T-cell (primary cell): ENCODE measurements around the gene COL6A5. TPM values are rescaled to one million over a fixed set of nuclear protein-coding genes. Genes with fewer than 3 reads are reported as not detected.

Source experiments
- ATAC-seq, 4 experiments: fragments of 200-7000 bp in 3 of 4; fragments of 150-1000 bp in 1 of 4; cut with Tn5 transposase; replicated peaks in 1 of 4; 1 replicate in 3 of 4; 2 replicates in 1 of 4; pipeline ENCODE4 v1.10.0; 2021; ENCODE audit warnings: moderate library complexity in 3 of 4, mild to moderate bottlenecking in 2 of 4, moderate number of reproducible peaks in 1 of 4
- CTCF ChIA-PET, 2 donors: fragments of 300-600 bp; sonication (Branson Sonifier 250); formaldehyde crosslinking; loops; one replicate each; lab custom pipeline; 2022; ENCODE audit warnings: antibody characterized with exemption in 2 of 2; lab: Charles Lee
- POLR2A ChIA-PET, 2 donors: fragments of 300-600 bp; sonication (Branson Sonifier 250); formaldehyde crosslinking; loops; one replicate each; lab custom pipeline; 2022; ENCODE audit warnings: antibody characterized with exemption in 2 of 2; lab: Charles Lee
- DNase-seq, 35 experiments: peaks; one replicate each; pipeline versions ENCODE4 v3.0.0 to v3.0.0-alpha.2; 2013 to 2023
- H3K27ac ChIP-seq: one replicate; pipeline ENCODE4 v1.5.1; 2013; ENCODE audit warnings: low read length
- H3K27me3 ChIP-seq, 2 experiments: replicated peaks in 1 of 2; 1 replicate in 1 of 2; 2 replicates in 1 of 2; pipeline versions ENCODE4 v1.6.1 to v1.7.0; 2013; ENCODE audit warnings: low read length in 1 of 2, mixed read lengths in 1 of 2; ENCODE audit not compliant: control insufficient read depth in 2 of 2, insufficient read depth in 2 of 2; ENCODE audit errors: extremely low read depth in 1 of 2
- H3K36me3 ChIP-seq, 2 donors: 1 replicate in 1 of 2; 2 replicates in 1 of 2; pipeline versions ENCODE4 v1.6.1 to v1.7.0; 2013; ENCODE audit warnings: low read length in 1 of 2; ENCODE audit not compliant: control insufficient read depth in 2 of 2, insufficient read depth in 1 of 2; ENCODE audit errors: extremely low read depth in 1 of 2
- H3K4me1 ChIP-seq, 2 experiments: 1 replicate in 1 of 2; 2 replicates in 1 of 2; pipeline versions ENCODE4 v1.6.1 to v1.7.0; 2013; ENCODE audit warnings: low read length in 2 of 2, mixed read lengths in 1 of 2; ENCODE audit not compliant: insufficient read depth in 2 of 2, control insufficient read depth in 1 of 2; ENCODE audit errors: extremely low read depth in 1 of 2
- H3K4me3 ChIP-seq, 2 donors: 1 replicate in 1 of 2; 2 replicates in 1 of 2; pipeline versions ENCODE4 v1.5.1 to v1.7.0; 2013; ENCODE audit warnings: mild to moderate bottlenecking in 2 of 2, low read length in 1 of 2, moderate library complexity in 1 of 2; ENCODE audit not compliant: control insufficient read depth in 1 of 2; ENCODE audit errors: extremely low read depth in 1 of 2
- H3K9me3 ChIP-seq: 2 replicates; pipeline ENCODE4 v1.7.0; 2013
- H3K27ac Mint-ChIP-seq, 2 donors: one replicate each; pipeline ENCODE4 v1.8.0; 2020 to 2021; ENCODE audit warnings: mild to moderate bottlenecking in 2 of 2, mixed read lengths in 2 of 2
- H3K27me3 Mint-ChIP-seq, 2 donors: one replicate each; pipeline ENCODE4 v1.8.0; 2021 to 2022; ENCODE audit warnings: mixed read lengths in 2 of 2
- H3K36me3 Mint-ChIP-seq: one replicate; pipeline ENCODE4 v1.8.0; 2021; ENCODE audit warnings: mixed read lengths
- H3K4me1 Mint-ChIP-seq, 3 donors: one replicate each; pipeline ENCODE4 v1.8.0; 2020 to 2022; ENCODE audit warnings: mixed read lengths in 3 of 3, mild to moderate bottlenecking in 1 of 3
- H3K4me3 Mint-ChIP-seq, 3 donors: one replicate each; pipeline ENCODE4 v1.8.0; 2020 to 2022; ENCODE audit warnings: mild to moderate bottlenecking in 3 of 3, mixed read lengths in 3 of 3, moderate library complexity in 3 of 3
- H3K9me3 Mint-ChIP-seq, 3 donors: one replicate each; pipeline ENCODE4 v1.8.0; 2020 to 2022; ENCODE audit warnings: mixed read lengths in 3 of 3
- WGBS: methylation state at CpG from one replicate; pipeline ENCODE4 v1.1.5; 2013; ENCODE audit warnings: missing lambda C conversion rate; ENCODE audit not compliant: insufficient coverage; 5-methylcytosine and 5-hydroxymethylcytosine counted together
- total RNA-seq, 35 experiments: library from RNA in 6 of 35; stranded (reverse) in 6 of 35; fragments of 120-200 nt in 1 of 35; gene quantifications; one replicate each; pipeline versions ENCODE4 v1.2.1 to v1.2.4 and lab custom pipeline; 2013 to 2026

The COL6A5 gene
- total RNA-seq: not detected
- total RNA-seq (2013): 0.02 TPM
- total RNA-seq (lab: John Stamatoyannopoulos, UW): 0 to 0.13 (median 0) reads per million in 29 experiments

GRCh38 chr3:130345487-130346079 is at the start of gene COL6A5:
Gene COL6A5 (plus strand): TSS chr3:130345672. CDS start chr3:130373639, 27,967 bp downstream.
- Histone ChIP-seq H3K27ac (no peak within 1 kb of the TSS), H3K9me3 (no peaks in the 10 kb centered on the region), H3K4me3 (no peak within 1 kb of the TSS), H3K36me3 (no peaks in the 10 kb centered on the region), H3K4me1 (no peaks in the 10 kb centered on the region), H3K27me3 (peaks cover 8 to 15% of the 10 kb centered on the region in 2 experiments)
- peaks cover 0 to 12% (median 7%) of the 10 kb centered on the region in 3 donors for H3K9me3 Mint-ChIP-seq
- WGBS: 5% methylated on average over 41 of the region's 41 CpGs
- ChIA-PET CTCF (no interaction called here), POLR2A (no interaction called here)
- DNase-seq (no peak), ATAC-seq (no peak)
- no peaks in the 10 kb centered on the region for H3K36me3 Mint-ChIP-seq
- no peak within 1 kb of the TSS for H3K4me3 Mint-ChIP-seq
- H3K27me3 Mint-ChIP-seq: peaks cover 45 to 50% of the 10 kb centered on the region in 2 donors
- no peaks in the 10 kb centered on the region for H3K4me1 Mint-ChIP-seq
- no peak within 1 kb of the TSS for H3K27ac Mint-ChIP-seq

DNA sequence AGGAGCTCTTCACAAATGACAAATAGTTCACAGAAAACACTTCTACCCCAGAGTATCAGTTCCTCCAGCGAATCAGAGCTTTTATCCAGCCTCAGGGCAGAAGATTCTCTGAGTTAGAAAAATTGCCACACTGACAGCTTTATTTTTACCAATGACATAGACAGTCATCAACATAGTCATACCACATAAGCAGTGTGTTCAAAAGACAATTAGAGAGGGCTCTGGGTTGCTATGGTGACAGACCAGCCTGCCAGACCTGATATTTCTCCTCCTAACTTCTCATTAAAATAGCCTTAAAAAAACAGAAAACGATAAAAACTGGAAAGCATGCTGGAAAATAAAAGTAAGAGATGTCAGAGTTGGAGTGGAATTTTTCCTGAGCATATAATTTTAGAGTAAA is 45.9 kb upstream of the COL6A5 start:
- Histone ChIP-seq H3K9me3 (no peaks in the 10 kb centered on the region), H3K4me1 (no peaks in the 10 kb centered on the region), H3K36me3 (no peaks in the 10 kb centered on the region), H3K27ac (no peak overlapping the region), H3K4me3 (no peak overlapping the region), H3K27me3 (peaks cover 0 to 2% of the 10 kb centered on the region in 2 experiments)
- Mint-ChIP-seq H3K27me3 (peaks cover 11 to 12% of the 10 kb centered on the region in 2 donors), H3K4me3 (no peak overlapping the region), H3K36me3 (no peaks in the 10 kb centered on the region), H3K4me1 (no peaks in the 10 kb centered on the region), H3K27ac (no peak overlapping the region), H3K9me3 (peaks cover 0 to 8% (median 0%) of the 10 kb centered on the region in 3 donors)
- POLR2A ChIA-PET: no interaction called here
- CTCF ChIA-PET: no interaction called here
- ATAC-seq (no peak), DNase-seq (no peak)
- 20% methylated on average over 1 of the region's 2 CpGs for WGBS

DNA sequence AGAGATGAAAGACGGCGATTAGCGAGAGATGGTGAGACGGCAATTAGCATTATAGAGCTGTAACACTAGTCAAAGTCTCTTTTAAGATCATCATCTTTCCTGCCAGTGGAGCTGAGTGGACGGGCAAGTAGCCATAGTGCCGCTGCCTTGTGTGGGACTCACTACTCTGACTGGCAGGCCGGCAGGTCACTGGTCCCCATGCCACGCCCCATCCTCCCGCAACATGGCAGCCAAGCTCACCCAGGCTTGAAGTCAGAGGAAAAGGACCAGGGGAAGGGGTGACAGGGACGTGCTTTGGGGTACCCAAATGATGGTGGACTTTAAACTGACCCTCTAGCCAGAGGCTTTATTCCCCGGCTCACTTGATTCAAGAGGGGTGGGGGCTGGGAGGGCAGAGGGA is 44.6 kb upstream of the COL6A5 start:
- Mint-ChIP-seq H3K27me3 (peaks cover 10 to 15% of the 10 kb centered on the region in 2 donors), H3K4me3 (no peak overlapping the region), H3K9me3 (peaks cover 0 to 3% (median 0%) of the 10 kb centered on the region in 3 donors), H3K4me1 (no peaks in the 10 kb centered on the region), H3K27ac (no peak overlapping the region), H3K36me3 (no peaks in the 10 kb centered on the region)
- Histone ChIP-seq H3K4me1 (no peaks in the 10 kb centered on the region), H3K27ac (no peak overlapping the region), H3K36me3 (no peaks in the 10 kb centered on the region), H3K27me3 (peaks cover 0 to 2% of the 10 kb centered on the region in 2 experiments), H3K9me3 (no peaks in the 10 kb centered on the region), H3K4me3 (no peak overlapping the region)
- no peak for ATAC-seq
- WGBS: 80% methylated on average over 5 of the region's 11 CpGs
- no peak for DNase-seq
- ChIA-PET CTCF (no interaction called here), POLR2A (no interaction called here)

DNA sequence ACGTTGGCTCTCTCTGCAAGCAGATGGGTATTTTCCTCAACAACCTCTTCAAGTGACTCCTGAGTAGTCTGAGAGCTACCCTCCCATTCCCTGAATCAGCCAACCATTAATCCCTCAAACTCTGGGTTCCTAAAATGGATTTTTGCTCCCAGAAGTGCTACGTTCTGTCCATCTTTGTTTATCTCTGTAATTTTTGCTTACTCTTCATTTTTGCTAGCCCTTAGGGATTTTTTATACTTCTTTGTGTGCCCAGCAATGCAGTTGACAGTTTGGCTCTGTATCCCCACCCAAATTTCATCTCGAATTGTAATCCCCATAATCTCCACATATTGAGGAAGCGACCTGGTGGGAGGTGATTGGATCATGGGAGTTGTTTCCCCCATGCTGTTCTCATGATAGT is 35.4 kb upstream of the COL6A5 start:
- ATAC-seq: no peak
- POLR2A ChIA-PET: no interaction called here
- Mint-ChIP-seq H3K36me3 (no peaks in the 10 kb centered on the region), H3K4me3 (no peak overlapping the region), H3K27me3 (peaks cover 17 to 47% of the 10 kb centered on the region in 2 donors), H3K9me3 (peaks cover 0 to 6% (median 4%) of the 10 kb centered on the region in 3 donors), H3K27ac (no peak overlapping the region), H3K4me1 (no peaks in the 10 kb centered on the region)
- Histone ChIP-seq H3K27ac (no peak overlapping the region), H3K9me3 (no peaks in the 10 kb centered on the region), H3K36me3 (no peaks in the 10 kb centered on the region), H3K4me1 (no peaks in the 10 kb centered on the region), H3K27me3 (no peaks in the 10 kb centered on the region), H3K4me3 (no peak overlapping the region)
- whole genome bisulfite sequencing: 17% methylated on average over 1 of the region's 4 CpGs
- DNase-seq: no peak
- CTCF ChIA-PET: no interaction called here

GRCh38 chr3:130312374-130312773 is 33.1 kb upstream of the COL6A5 start:
- Histone ChIP-seq H3K4me1 (no peaks in the 10 kb centered on the region), H3K36me3 (no peaks in the 10 kb centered on the region), H3K27ac (no peak overlapping the region), H3K27me3 (no peaks in the 10 kb centered on the region), H3K4me3 (no peak overlapping the region), H3K9me3 (no peaks in the 10 kb centered on the region)
- peaks cover 9 to 36% of the 10 kb centered on the region in 2 donors for H3K27me3 Mint-ChIP-seq
- CTCF ChIA-PET: interaction anchor here in 1 of 2 donors (0.6 kb wide), 1 partner anchor 116 kb away, joined by 3 read pairs; no protein-coding TSS in a partner anchor
- H3K4me1 Mint-ChIP-seq: no peaks in the 10 kb centered on the region
- H3K4me3 Mint-ChIP-seq: no peak overlapping the region
- H3K27ac Mint-ChIP-seq: no peak overlapping the region
- POLR2A ChIA-PET: no interaction called here
- no peaks in the 10 kb centered on the region for H3K36me3 Mint-ChIP-seq
- ATAC-seq (no peak), DNase-seq (no peak)
- peaks cover 0 to 6% (median 4%) of the 10 kb centered on the region in 3 donors for H3K9me3 Mint-ChIP-seq

- Histone ChIP-seq H3K4me3 (no peak overlapping the region), H3K27me3 (no peaks in the 10 kb centered on the region), H3K4me1 (no peaks in the 10 kb centered on the region), H3K36me3 (no peaks in the 10 kb centered on the region), H3K9me3 (no peaks in the 10 kb centered on the region), H3K27ac (no peak overlapping the region)
- POLR2A ChIA-PET: no interaction called here
- H3K9me3 Mint-ChIP-seq: peaks cover 0 to 6% (median 2%) of the 10 kb centered on the region in 3 donors
- no peak for DNase-seq
- peaks cover 8 to 31% of the 10 kb centered on the region in 2 donors for H3K27me3 Mint-ChIP-seq
- H3K4me3 Mint-ChIP-seq: no peak overlapping the region
- CTCF ChIA-PET: no interaction called here
- no peak for ATAC-seq
- no peak overlapping the region for H3K27ac Mint-ChIP-seq
- H3K4me1 Mint-ChIP-seq: no peaks in the 10 kb centered on the region
- WGBS: 100% methylated on average over 1 of the region's 2 CpGs
- no peaks in the 10 kb centered on the region for H3K36me3 Mint-ChIP-seq
These were observed 29.3 kb upstream of the COL6A5 start for GRCh38 chr3:130316169-130316568.
